Kidney (tissue), 14 donors: ENCODE measurements around the gene XRRA1. TPM values are rescaled to one million over a fixed set of nuclear protein-coding genes. Genes with fewer than 3 reads are reported as not detected.
"Not testable (repeated sequence)": the region's sequence is repeated elsewhere in the genome, so short reads cannot be mapped to it uniquely, and the experiment has no call there.

Experiments
- DNase-seq, 5 donors: peaks; one replicate each; pipeline ENCODE4 v3.0.0-alpha.2; 2013 to 2020
- FAIRE-seq: peaks from 2 replicates; lab custom pipeline; 2012; peaks lifted over from hg19 to GRCh38; lab: Jason Lieb, UNC
- H3K27ac ChIP-seq, 2 donors: one replicate each; pipeline ENCODE4 v1.7.0; 2013; ENCODE audit warnings: low read depth in 2 of 2, low read length in 2 of 2, inconsistent platforms in 1 of 2
- H3K27me3 ChIP-seq: one replicate; pipeline ENCODE4 v1.7.1; 2013; ENCODE audit warnings: low read length, inconsistent platforms; ENCODE audit not compliant: control insufficient read depth, insufficient read depth
- H3K36me3 ChIP-seq, 3 donors: one replicate each; pipeline versions ENCODE4 v1.7.0 to v1.7.1; 2013; ENCODE audit warnings: low read length in 3 of 3, control low read depth in 1 of 3, inconsistent platforms in 1 of 3; ENCODE audit not compliant: insufficient read depth in 3 of 3, control insufficient read depth in 2 of 3
- H3K4me1 ChIP-seq, 3 donors: one replicate each; pipeline versions ENCODE4 v1.7.0 to v1.7.1; 2013; ENCODE audit warnings: low read length in 3 of 3, inconsistent platforms in 1 of 3, low read depth in 1 of 3; ENCODE audit not compliant: control insufficient read depth in 2 of 3, insufficient read depth in 2 of 3
- H3K4me3 ChIP-seq, 3 donors: one replicate each; pipeline versions ENCODE4 v1.7.0 to v1.8.1; 2013; ENCODE audit warnings: low read length in 3 of 3, control low read depth in 1 of 3, inconsistent platforms in 1 of 3
- H3K9ac ChIP-seq, 3 donors: one replicate each; pipeline versions ENCODE4 v1.7.0 to v1.7.1; 2013; ENCODE audit warnings: low read length in 3 of 3, control low read depth in 1 of 3, inconsistent platforms in 1 of 3
- H3K9me3 ChIP-seq, 3 donors: one replicate each; pipeline versions ENCODE4 v1.7.0 to v1.7.1; 2013; ENCODE audit warnings: low read length in 3 of 3, control low read depth in 1 of 3, inconsistent platforms in 1 of 3; ENCODE audit not compliant: control insufficient read depth in 2 of 3, insufficient read depth in 1 of 3
- CTCF ChIP-seq: IDR thresholded peaks from 3 replicates; pipeline ENCODE4 v1.5.1; 2012; ENCODE audit warnings: mild to moderate bottlenecking, moderate library complexity, borderline replicate concordance; ENCODE audit not compliant: insufficient read depth; ENCODE audit errors: extremely low read depth
- intact Hi-C: fragments of 100-400 bp; cut with DNase I; formaldehyde crosslinking; loops from one replicate; pipeline ENCODE4 v1.11.1; 2022
- polyA plus RNA-seq: library from polyadenylated mRNA; stranded (reverse); fragments of 350-450 nt; fragmentation: Illumina TruSeq; extraction: RNeasy Lipid Tissue Mini Kit (QIAGEN cat#74804); gene quantifications from one replicate; pipeline ENCODE4 v1.2.3, GENCODE V29; 2014; ENCODE audit warnings: low read depth, low replicate concordance; ENCODE audit not compliant: insufficient read depth
- total RNA-seq: library from RNA; stranded (reverse); fragmentation: NEBNext Ultra II Directional; extraction: Animal tissue kit (Norgen Biotek cat#: 25700); gene quantifications from one replicate; pipeline ENCODE4 v1.2.1, GENCODE V29; 2021
- donor health status: control.
- donor health status: control.
- donor health status: control.
- donor health status: control.
- donor health status: control.
- donor health status: DM: yes; HTN: yes; CAD: no.
- donor health status: Normal renal cell carcinoma (clear cell type).

The XRRA1 gene
- total and polyA plus RNA-seq, 2 donors from 2014 or later, result 2.6 to 14.6 TPM

GRCh38 chr11:74902342-74902741 lies 46.5 kb downstream of the XRRA1 start:
- intact Hi-C loops, result no loop called here
- H3K27me3 ChIP-seq, result no peaks in the 10 kb centered on the region
- TF ChIP-seq CTCF, result no peak
- peaks cover 0 to 16% (median 0%) of the 10 kb centered on the region in 3 donors for H3K9me3 ChIP-seq
- FAIRE-seq (no peak), DNase-seq (no peak)
- H3K4me3 ChIP-seq, result no peak overlapping the region
- H3K36me3 ChIP-seq, result peaks cover 0 to 3% (median 2%) of the 10 kb centered on the region in 3 donors
- no peak overlapping the region for H3K9ac ChIP-seq
- no peak overlapping the region for H3K27ac ChIP-seq
- no peaks in the 10 kb centered on the region for H3K4me1 ChIP-seq

- H3K4me1 ChIP-seq, result no peaks in the 10 kb centered on the region
- no peak for FAIRE-seq
- intact Hi-C loops, result no loop called here
- no peak overlapping the region for H3K4me3 ChIP-seq
- no peaks in the 10 kb centered on the region for H3K27me3 ChIP-seq
- H3K9me3 ChIP-seq, result peaks cover 0 to 4% (median 0%) of the 10 kb centered on the region in 3 donors
- H3K27ac ChIP-seq, result no peak overlapping the region
- H3K36me3 ChIP-seq, result peaks cover 0 to 6% (median 0%) of the 10 kb centered on the region in 3 donors
- no peak overlapping the region for H3K9ac ChIP-seq
- TF ChIP-seq CTCF, result no peak
- no peak for DNase-seq
Measured at GRCh38 chr11:74896311-74896710, 52.6 kb downstream of the XRRA1 start.

- Histone ChIP-seq H3K4me1 (no peaks in the 10 kb centered on the region), H3K9me3 (no peaks in the 10 kb centered on the region), H3K36me3 (peaks cover 0 to 6% (median 0%) of the 10 kb centered on the region in 3 donors), H3K27ac (no peak overlapping the region), H3K27me3 (no peaks in the 10 kb centered on the region), H3K4me3 (no peak overlapping the region), H3K9ac (no peak overlapping the region)
- FAIRE-seq (no peak), DNase-seq (no peak)
- no peak for TF ChIP-seq CTCF
- intact Hi-C loops, result no loop called here
Measured at GRCh38 chr11:74895340-74896116, 53.4 kb downstream of the XRRA1 start.

- H3K4me1 ChIP-seq, H3K27ac ChIP-seq, intact Hi-C loops, H3K9me3 ChIP-seq, H3K9ac ChIP-seq, H3K4me3 ChIP-seq, DNase-seq, H3K36me3 ChIP-seq, FAIRE-seq, H3K27me3 ChIP-seq: not testable (repeated sequence)
Measured at GRCh38 chr11:74893015-74893414, 55.9 kb downstream of the XRRA1 start.
